H9 (cell line): ENCODE measurements around the gene PCDH9. TPM values are rescaled to one million over a fixed set of nuclear protein-coding genes. Genes with fewer than 3 reads are reported as not detected.

Experiments
- DNase-seq: peaks from one replicate; pipeline ENCODE4 v3.0.0-alpha.2; 2017
- H2AFZ ChIP-seq: one replicate; pipeline ENCODE4 v1.6.1; 2013; ENCODE audit warnings: mild to moderate bottlenecking, low read length, control low read depth, moderate library complexity
- H2AK5ac ChIP-seq: 2 replicates; pipeline ENCODE4 v1.6.1; 2013; ENCODE audit warnings: low read length, control low read depth, mixed read lengths; ENCODE audit not compliant: insufficient read length
- H2BK120ac ChIP-seq: one replicate; pipeline ENCODE4 v1.6.1; 2013; ENCODE audit warnings: low read depth, mild to moderate bottlenecking, low read length, control low read depth, inconsistent platforms; ENCODE audit not compliant: poor library complexity, severe bottlenecking
- H2BK12ac ChIP-seq: 2 replicates; pipeline ENCODE4 v1.6.1; 2013; ENCODE audit warnings: low read length, control low read depth, mixed read lengths, low read depth; ENCODE audit not compliant: insufficient read length
- H2BK15ac ChIP-seq: 2 replicates; pipeline ENCODE4 v1.6.1; 2013; ENCODE audit warnings: low read depth, low read length, control low read depth
- H2BK20ac ChIP-seq: one replicate; pipeline ENCODE4 v1.6.1; 2013; ENCODE audit warnings: low read depth, mild to moderate bottlenecking, low read length, control low read depth, inconsistent platforms; ENCODE audit not compliant: poor library complexity, severe bottlenecking
- H2BK5ac ChIP-seq: 2 replicates; pipeline ENCODE4 v1.6.1; 2013; ENCODE audit warnings: low read length, control low read depth, mixed read lengths; ENCODE audit not compliant: insufficient read length
- H3K14ac ChIP-seq: 2 replicates; pipeline ENCODE4 v1.6.1; 2013; ENCODE audit warnings: low read length, control low read depth; ENCODE audit not compliant: insufficient read depth
- H3K18ac ChIP-seq: 2 replicates; pipeline ENCODE4 v1.6.1; 2013; ENCODE audit warnings: low read depth, mild to moderate bottlenecking, mixed read lengths, low read length, control low read depth; ENCODE audit not compliant: insufficient read length
- H3K23ac ChIP-seq: 2 replicates; pipeline ENCODE4 v1.6.1; 2013; ENCODE audit warnings: low read length, control low read depth, mixed read lengths, low read depth; ENCODE audit not compliant: insufficient read length
- H3K23me2 ChIP-seq: 2 replicates; pipeline ENCODE4 v1.6.1; 2013; ENCODE audit warnings: low read depth, mild to moderate bottlenecking, mixed read lengths, low read length, control low read depth; ENCODE audit not compliant: insufficient read length, poor library complexity, severe bottlenecking
- H3K27ac ChIP-seq: 2 replicates; pipeline ENCODE4 v1.5.1; 2013; ENCODE audit warnings: low read length, control low read depth, mixed read lengths, low read depth; ENCODE audit not compliant: insufficient read length
- H3K27me3 ChIP-seq: 2 replicates; pipeline ENCODE4 v1.6.1; 2013; ENCODE audit warnings: low read length, control low read depth, inconsistent platforms; ENCODE audit not compliant: insufficient read depth
- H3K4ac ChIP-seq: 2 replicates; pipeline ENCODE4 v1.6.1; 2013; ENCODE audit warnings: low read depth, mild to moderate bottlenecking, control low read depth, inconsistent platforms, low read length, moderate library complexity
- H3K4me1 ChIP-seq: 2 replicates; pipeline ENCODE4 v1.6.1; 2013; ENCODE audit warnings: low read length, control low read depth, inconsistent platforms; ENCODE audit not compliant: insufficient read depth
- H3K4me2 ChIP-seq: 2 replicates; pipeline ENCODE4 v1.6.1; 2013; ENCODE audit warnings: low read length, control low read depth, mixed read lengths; ENCODE audit not compliant: insufficient read length, insufficient read depth
- H3K56ac ChIP-seq: 2 replicates; pipeline ENCODE4 v1.6.1; 2013; ENCODE audit warnings: low read depth, mild to moderate bottlenecking, mixed read lengths, low read length, control low read depth; ENCODE audit not compliant: insufficient read length
- H3K79me1 ChIP-seq: 2 replicates; pipeline ENCODE4 v1.6.1; 2013; ENCODE audit warnings: low read depth, mild to moderate bottlenecking, moderate library complexity, low read length, control low read depth, inconsistent platforms; ENCODE audit not compliant: insufficient read depth, poor library complexity, severe bottlenecking
- H3K79me2 ChIP-seq: 2 replicates; pipeline ENCODE4 v1.6.1; 2013; ENCODE audit warnings: low read length, control low read depth, inconsistent platforms; ENCODE audit not compliant: insufficient read depth
- H3K9ac ChIP-seq: 2 replicates; pipeline ENCODE4 v1.6.1; 2013; ENCODE audit warnings: low read length, control low read depth, mixed read lengths; ENCODE audit not compliant: insufficient read length; ENCODE audit errors: extremely low read depth
- H3K9me3 ChIP-seq: one replicate; pipeline ENCODE4 v1.6.1; 2013; ENCODE audit warnings: low read depth, low read length, inconsistent platforms; ENCODE audit not compliant: control insufficient read depth
- H3T11ph ChIP-seq: one replicate; pipeline ENCODE4 v1.6.1; 2013; ENCODE audit warnings: mild to moderate bottlenecking, low read length, control low read depth, inconsistent platforms
- H4K20me1 ChIP-seq: one replicate; pipeline ENCODE4 v1.6.1; 2013; ENCODE audit not compliant: control insufficient read depth, insufficient read length, insufficient read depth
- H4K5ac ChIP-seq: 2 replicates; pipeline ENCODE4 v1.6.1; 2013; ENCODE audit warnings: low read depth, mild to moderate bottlenecking, mixed read lengths, low read length, control low read depth; ENCODE audit not compliant: insufficient read length
- H4K8ac ChIP-seq: replicated peaks from 2 replicates; pipeline ENCODE4 v1.6.1; 2013; ENCODE audit warnings: low read length, control low read depth, mixed read lengths, low read depth; ENCODE audit not compliant: insufficient read length
- H4K91ac ChIP-seq: 2 replicates; pipeline ENCODE4 v1.6.1; 2013; ENCODE audit warnings: low read depth, mild to moderate bottlenecking, moderate library complexity, mixed read lengths, low read length, control low read depth; ENCODE audit not compliant: insufficient read length
- H3K27ac Mint-ChIP-seq, 3 experiments: 2 replicates in 2 of 3; 3 replicates in 1 of 3; pipeline ENCODE4 v1.8.0; 2020 to 2021; ENCODE audit warnings: mixed read lengths in 3 of 3, mild to moderate bottlenecking in 1 of 3, moderate library complexity in 1 of 3
- H3K27me3 Mint-ChIP-seq: 2 replicates; pipeline ENCODE4 v1.8.0; 2021; ENCODE audit warnings: low read depth, mild to moderate bottlenecking, moderate library complexity, mixed read lengths
- H3K36me3 Mint-ChIP-seq, 3 experiments: 2 replicates in 2 of 3; 3 replicates in 1 of 3; pipeline ENCODE4 v1.8.0; 2020 to 2021; ENCODE audit warnings: low read depth in 3 of 3, mixed read lengths in 3 of 3; ENCODE audit not compliant: insufficient read depth in 1 of 3
- H3K4me1 Mint-ChIP-seq, 2 experiments: 2 replicates each; pipeline ENCODE4 v1.8.0; 2020; ENCODE audit warnings: mixed read lengths in 2 of 2
- H3K4me3 Mint-ChIP-seq, 2 experiments: 2 replicates in 1 of 2; 3 replicates in 1 of 2; pipeline ENCODE4 v1.8.0; 2020 to 2021; ENCODE audit warnings: mild to moderate bottlenecking in 2 of 2, mixed read lengths in 2 of 2, moderate library complexity in 1 of 2
- H3K9me3 Mint-ChIP-seq, 2 experiments: 2 replicates in 1 of 2; 3 replicates in 1 of 2; pipeline ENCODE4 v1.8.0; 2020; ENCODE audit warnings: mild to moderate bottlenecking in 2 of 2, mixed read lengths in 2 of 2, moderate library complexity in 1 of 2
- WGBS: extraction: QIAGEN DNeasy Blood & Tissue Kit; methylation state at CpG from one replicate; pipeline ENCODE4 v1.1.7; 2013; ENCODE audit warnings: missing lambda C conversion rate, low lambda C conversion rate, mixed read lengths; ENCODE audit not compliant: insufficient read length; ENCODE audit errors: extremely low coverage; 5-methylcytosine and 5-hydroxymethylcytosine counted together
- total RNA-seq: library from RNA; stranded (reverse); gene quantifications from 2 replicates; pipeline ENCODE4 v1.2.1, GENCODE V29; 2021
- TF ChIP-seq, protein P1 (sequence below): fragments of 200-600 bp; sonication (generic); conservative IDR thresholded peaks from 3 replicates; pipeline ENCODE4 v1.8.0; 2021; ENCODE audit warnings: antibody characterized with exemption, mild to moderate bottlenecking

PCDH9 gene
- total RNA-seq, 1 experiment from 2014 or later = 0.11 TPM

DNA sequence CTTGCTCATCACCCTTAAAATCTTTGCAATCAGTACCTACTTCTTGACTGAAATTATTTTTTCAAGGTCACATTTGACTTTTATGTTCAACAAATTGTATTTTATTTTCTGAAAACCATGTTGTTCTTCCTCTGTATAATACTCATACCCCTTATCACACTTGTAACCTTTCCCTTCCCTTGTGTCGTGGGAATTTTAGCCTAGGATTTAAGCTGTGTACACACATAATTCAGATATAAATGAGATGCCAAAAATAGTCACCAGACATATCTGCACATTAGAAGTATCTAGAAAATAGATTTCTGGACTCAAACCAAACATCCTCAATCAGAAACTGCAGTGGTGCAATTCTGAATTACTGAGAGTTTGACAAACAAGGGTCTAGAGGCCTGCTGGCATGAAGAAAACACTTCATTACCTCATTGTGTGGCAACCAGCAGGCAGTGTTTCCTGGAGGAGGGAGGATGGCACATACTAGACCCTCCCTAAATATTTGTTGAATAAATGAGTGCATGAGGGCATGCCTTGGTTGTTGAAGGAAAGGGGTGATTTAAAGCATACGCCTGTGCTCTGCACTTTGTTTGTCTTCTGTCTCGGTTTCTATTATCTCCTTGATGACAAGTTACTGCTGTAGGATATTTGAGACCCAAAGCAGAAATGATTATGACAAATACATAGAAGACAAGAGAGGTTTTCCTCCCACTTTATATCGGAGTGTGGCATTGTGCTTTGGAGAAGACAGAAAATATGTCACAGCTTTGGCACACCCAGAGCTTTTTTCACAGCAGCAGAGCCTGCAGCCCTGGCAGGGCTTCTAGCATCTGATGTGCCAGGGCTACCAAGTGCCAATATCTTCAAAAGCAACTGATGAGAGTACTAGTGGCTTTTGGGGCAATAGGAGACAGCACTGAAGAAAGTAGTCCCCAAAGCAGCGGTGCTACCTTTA lies 881.1 kb downstream of the PCDH9 start:
- Histone ChIP-seq H4K20me1 (no peaks in the 10 kb centered on the region), H3K4ac (no peak overlapping the region), H2AK5ac (no peak overlapping the region), H3K9ac (no peak overlapping the region), H3K27me3 (no peaks in the 10 kb centered on the region; the same call in 1 of the 2 replicates), H2BK20ac (no peak overlapping the region), H3K18ac (no peak overlapping the region), H4K5ac (no peak overlapping the region), H2BK12ac (no peak overlapping the region), H3T11ph (no peak overlapping the region), H4K8ac (no peak overlapping the region), H3K4me2 (no peak overlapping the region), H2AFZ (no peak overlapping the region), H4K91ac (no peak overlapping the region), H2BK15ac (no peak overlapping the region), H3K9me3 (no peaks in the 10 kb centered on the region), H3K23ac (no peak overlapping the region), H3K14ac (no peak overlapping the region), H2BK120ac (no peak overlapping the region), H3K79me2 (no peaks in the 10 kb centered on the region), H3K56ac (no peak overlapping the region), H3K79me1 (no peaks in the 10 kb centered on the region), H2BK5ac (no peak overlapping the region), H3K27ac (no peak overlapping the region), H3K4me1 (peaks cover 6% of the 10 kb centered on the region; the same call in 1 of the 2 replicates), H3K23me2 (no peaks in the 10 kb centered on the region)
- H3K9me3 Mint-ChIP-seq = no peaks in the 10 kb centered on the region
- peaks cover 9% of the 10 kb centered on the region in 2 experiments for H3K4me1 Mint-ChIP-seq
- no peaks in the 10 kb centered on the region for H3K27me3 Mint-ChIP-seq
- TF ChIP-seq, protein P1, sequence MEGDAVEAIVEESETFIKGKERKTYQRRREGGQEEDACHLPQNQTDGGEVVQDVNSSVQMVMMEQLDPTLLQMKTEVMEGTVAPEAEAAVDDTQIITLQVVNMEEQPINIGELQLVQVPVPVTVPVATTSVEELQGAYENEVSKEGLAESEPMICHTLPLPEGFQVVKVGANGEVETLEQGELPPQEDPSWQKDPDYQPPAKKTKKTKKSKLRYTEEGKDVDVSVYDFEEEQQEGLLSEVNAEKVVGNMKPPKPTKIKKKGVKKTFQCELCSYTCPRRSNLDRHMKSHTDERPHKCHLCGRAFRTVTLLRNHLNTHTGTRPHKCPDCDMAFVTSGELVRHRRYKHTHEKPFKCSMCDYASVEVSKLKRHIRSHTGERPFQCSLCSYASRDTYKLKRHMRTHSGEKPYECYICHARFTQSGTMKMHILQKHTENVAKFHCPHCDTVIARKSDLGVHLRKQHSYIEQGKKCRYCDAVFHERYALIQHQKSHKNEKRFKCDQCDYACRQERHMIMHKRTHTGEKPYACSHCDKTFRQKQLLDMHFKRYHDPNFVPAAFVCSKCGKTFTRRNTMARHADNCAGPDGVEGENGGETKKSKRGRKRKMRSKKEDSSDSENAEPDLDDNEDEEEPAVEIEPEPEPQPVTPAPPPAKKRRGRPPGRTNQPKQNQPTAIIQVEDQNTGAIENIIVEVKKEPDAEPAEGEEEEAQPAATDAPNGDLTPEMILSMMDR = no peak
- DNase-seq = no peak
- H3K27ac Mint-ChIP-seq = no peak overlapping the region
- no peak overlapping the region for H3K4me3 Mint-ChIP-seq
- H3K36me3 Mint-ChIP-seq = no peaks in the 10 kb centered on the region
- no CpG with 5 or more reads among the region's 5 CpGs for WGBS
